CD4-positive, alpha-beta T cell treated with Interleukin-15 for 4 hours (primary cell): ENCODE measurements around the gene KCTD4.
"Not testable (repeated sequence)": the region's sequence is repeated elsewhere in the genome, so short reads cannot be mapped to it uniquely, and the experiment has no call there.

ENCODE experiments used
- DNase-seq: peaks from one replicate; pipeline ENCODE4 v3.0.0-alpha.2; 2020; ENCODE audit warnings: low spot score

KCTD4 gene

GRCh38 chr13:45215392-45216077, 14.7 kb upstream of the KCTD4 start:
- no peak for DNase-seq

GRCh38 chr13:45209229-45209628, 8.4 kb upstream of the KCTD4 start:
- no peak for DNase-seq

- no peak for DNase-seq
These were observed 7.3 kb upstream of the KCTD4 start for GRCh38 chr13:45208132-45208531.

- no peak for DNase-seq
These were observed 6.5 kb upstream of the KCTD4 start for GRCh38 chr13:45207319-45207718.

GRCh38 chr13:45206340-45206739, 5.5 kb upstream of the KCTD4 start:
- peak; percentile 11 for DNase-seq

GRCh38 chr13:45205124-45205523, 4.3 kb upstream of the KCTD4 start:
- no peak for DNase-seq

GRCh38 chr13:45199711-45200110, 1.1 kb downstream of the KCTD4 start:
- DNase-seq, result no peak

- DNase-seq, result no peak
These were observed 1.9 kb downstream of the KCTD4 start for GRCh38 chr13:45198924-45199323.

- no peak for DNase-seq
These were observed 2.8 kb downstream of the KCTD4 start for GRCh38 chr13:45198041-45198440.

GRCh38 chr13:45196622-45197021, 4.2 kb downstream of the KCTD4 start:
- no peak for DNase-seq

- DNase-seq, result no peak
These were observed 4.7 kb downstream of the KCTD4 start for GRCh38 chr13:45196096-45196495.

GRCh38 chr13:45195421-45195820, 5.4 kb downstream of the KCTD4 start:
- DNase-seq, result no peak

GRCh38 chr13:45194081-45194939, 6.5 kb downstream of the KCTD4 start:
- no peak for DNase-seq

- no peak for DNase-seq
These were observed 9.0 kb downstream of the KCTD4 start for GRCh38 chr13:45191874-45192273.

- not testable (repeated sequence) for DNase-seq
These were observed 11.3 kb downstream of the KCTD4 start for GRCh38 chr13:45189511-45189910.

GRCh38 chr13:45189077-45189476, 11.8 kb downstream of the KCTD4 start:
- not testable (repeated sequence) for DNase-seq

- no peak for DNase-seq
These were observed 15.6 kb downstream of the KCTD4 start for GRCh38 chr13:45185286-45185685.

- no peak for DNase-seq
These were observed 16.2 kb downstream of the KCTD4 start for GRCh38 chr13:45184693-45185092.

- no peak for DNase-seq
These were observed 19.9 kb downstream of the KCTD4 start for GRCh38 chr13:45180713-45181601.

- no peak for DNase-seq
These were observed 20.5 kb downstream of the KCTD4 start for GRCh38 chr13:45180303-45180702.

- DNase-seq, result no peak
These were observed 21.4 kb downstream of the KCTD4 start for GRCh38 chr13:45179428-45179827.
